Peyer's patch (tissue), 4 donors: ENCODE data around the gene FRAT1. TPM values are rescaled to one million over a fixed set of nuclear protein-coding genes. Genes with fewer than 3 reads are reported as not detected.

Source experiments
- DNase-seq, 3 donors: peaks; one replicate each; pipeline ENCODE4 v3.0.0-alpha.2; 2017 to 2019
- H3K27ac ChIP-seq, 4 donors: fragments of 200-600 bp; sonication (generic); one replicate each; pipeline ENCODE4 v1.5.1; 2016 to 2019
- H3K27me3 ChIP-seq, 2 donors: fragments of 200-600 bp; sonication (generic); one replicate each; pipeline ENCODE4 v1.5.1; 2019
- H3K36me3 ChIP-seq, 3 donors: fragments of 200-600 bp; sonication (generic); one replicate each; pipeline ENCODE4 v1.5.1; 2016 to 2019
- H3K4me1 ChIP-seq, 4 donors: fragments of 200-600 bp; sonication (generic); one replicate each; pipeline ENCODE4 v1.5.1; 2016 to 2019
- H3K4me3 ChIP-seq, 4 donors: fragments of 200-600 bp; sonication (generic); 1 replicate in 3 of 4; 2 replicates in 1 of 4; pipeline ENCODE4 v1.5.1; 2016 to 2019; ENCODE audit warnings: mild to moderate bottlenecking in 1 of 4
- H3K9me3 ChIP-seq, 4 donors: fragments of 200-600 bp; sonication (generic); one replicate each; pipeline ENCODE4 v1.5.1; 2016 to 2019; ENCODE audit warnings: mild to moderate bottlenecking in 1 of 4
- CTCF ChIP-seq, 6 experiments: fragments of 450-650 bp in 4 of 6; fragments of 200-600 bp in 2 of 6; sonication (generic) in 1 of 6; IDR thresholded peaks; one replicate each; pipeline ENCODE4 v1.5.1; 2017 to 2019; ENCODE audit warnings: antibody characterized with exemption in 6 of 6, mild to moderate bottlenecking in 3 of 6, moderate library complexity in 1 of 6
- POLR2A ChIP-seq, 2 donors: fragments of 450-650 bp; IDR thresholded peaks; one replicate each; pipeline ENCODE4 v1.5.1; 2017; ENCODE audit warnings: antibody characterized with exemption in 2 of 2, mild to moderate bottlenecking in 2 of 2, moderate library complexity in 2 of 2
- total RNA-seq, 4 donors: library from RNA; depleted of rRNA; stranded (reverse); fragments of >200 nt; gene quantifications; one replicate each; pipeline ENCODE4 v1.1.0, GENCODE V29; 2016

Gene FRAT1
- total RNA-seq, 4 donors from 2014 or later = 1.7 to 9.7 (median 6.9) TPM

GRCh38 chr10:97356318-97356914, 37.3 kb downstream of the FRAT1 start:
- Histone ChIP-seq H3K27ac (no peak overlapping the region), H3K4me3 (no peak overlapping the region), H3K27me3 (no peaks in the 10 kb centered on the region), H3K36me3 (peaks cover 0 to 8% (median 0%) of the 10 kb centered on the region in 3 donors), H3K4me1 (peaks cover 0 to 12% (median 0%) of the 10 kb centered on the region in 4 donors), H3K9me3 (no peaks in the 10 kb centered on the region)
- DNase-seq = no peak
- no peak for TF ChIP-seq CTCF (IDR thresholded peaks at IDR 0.05)
- no peak for TF ChIP-seq POLR2A (IDR thresholded peaks at IDR 0.05)

DNA sequence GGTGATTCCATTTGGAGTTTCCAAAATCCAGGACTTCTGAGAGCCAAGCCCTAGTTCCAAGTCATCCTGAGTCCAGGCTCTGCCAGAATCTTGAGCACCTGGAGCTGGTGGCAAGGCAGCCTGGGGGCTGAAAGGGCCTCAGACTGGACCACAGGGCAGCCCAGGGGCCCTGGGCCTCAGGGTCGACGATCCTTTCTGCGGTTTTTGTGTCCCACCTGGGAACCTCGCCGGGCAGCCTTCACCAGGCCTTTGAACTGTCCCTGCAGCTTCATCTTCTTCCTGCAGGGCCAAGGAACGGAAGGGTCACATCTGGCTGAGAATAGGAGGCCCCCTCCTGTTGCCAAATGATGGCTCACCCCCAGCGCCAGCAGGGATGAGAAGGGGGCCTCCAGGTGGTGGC, 37.8 kb downstream of the FRAT1 start:
- Histone ChIP-seq H3K36me3 (peaks cover 0 to 8% (median 0%) of the 10 kb centered on the region in 3 donors), H3K4me1 (peaks cover 0 to 12% (median 0%) of the 10 kb centered on the region in 4 donors), H3K4me3 (no peak overlapping the region), H3K27me3 (no peaks in the 10 kb centered on the region), H3K27ac (no peak overlapping the region), H3K9me3 (no peaks in the 10 kb centered on the region)
- no peak for DNase-seq
- TF ChIP-seq POLR2A (IDR thresholded peaks at IDR 0.05) (no peak), CTCF (IDR thresholded peaks at IDR 0.05) (no peak)

GRCh38 chr10:97358349-97358748, 39.3 kb downstream of the FRAT1 start:
- Histone ChIP-seq H3K27me3 (no peaks in the 10 kb centered on the region), H3K4me3 (no peak overlapping the region), H3K9me3 (no peaks in the 10 kb centered on the region), H3K4me1 (peaks cover 0 to 12% (median 0%) of the 10 kb centered on the region in 4 donors), H3K36me3 (peaks cover 0 to 8% (median 0%) of the 10 kb centered on the region in 3 donors), H3K27ac (no peak overlapping the region)
- DNase-seq = no peak
- TF ChIP-seq POLR2A (IDR thresholded peaks at IDR 0.05) (no peak), CTCF (IDR thresholded peaks at IDR 0.05) (no peak)

- DNase-seq = no peak
- Histone ChIP-seq H3K27ac (no peak overlapping the region), H3K36me3 (peaks cover 0 to 8% (median 0%) of the 10 kb centered on the region in 3 donors), H3K4me3 (no peak overlapping the region), H3K9me3 (no peaks in the 10 kb centered on the region), H3K27me3 (no peaks in the 10 kb centered on the region), H3K4me1 (peaks cover 0 to 12% (median 0%) of the 10 kb centered on the region in 4 donors)
- TF ChIP-seq CTCF (IDR thresholded peaks at IDR 0.05) = no peak
- TF ChIP-seq POLR2A (IDR thresholded peaks at IDR 0.05) = no peak
These were observed 39.7 kb downstream of the FRAT1 start for GRCh38 chr10:97358781-97359180.

DNA sequence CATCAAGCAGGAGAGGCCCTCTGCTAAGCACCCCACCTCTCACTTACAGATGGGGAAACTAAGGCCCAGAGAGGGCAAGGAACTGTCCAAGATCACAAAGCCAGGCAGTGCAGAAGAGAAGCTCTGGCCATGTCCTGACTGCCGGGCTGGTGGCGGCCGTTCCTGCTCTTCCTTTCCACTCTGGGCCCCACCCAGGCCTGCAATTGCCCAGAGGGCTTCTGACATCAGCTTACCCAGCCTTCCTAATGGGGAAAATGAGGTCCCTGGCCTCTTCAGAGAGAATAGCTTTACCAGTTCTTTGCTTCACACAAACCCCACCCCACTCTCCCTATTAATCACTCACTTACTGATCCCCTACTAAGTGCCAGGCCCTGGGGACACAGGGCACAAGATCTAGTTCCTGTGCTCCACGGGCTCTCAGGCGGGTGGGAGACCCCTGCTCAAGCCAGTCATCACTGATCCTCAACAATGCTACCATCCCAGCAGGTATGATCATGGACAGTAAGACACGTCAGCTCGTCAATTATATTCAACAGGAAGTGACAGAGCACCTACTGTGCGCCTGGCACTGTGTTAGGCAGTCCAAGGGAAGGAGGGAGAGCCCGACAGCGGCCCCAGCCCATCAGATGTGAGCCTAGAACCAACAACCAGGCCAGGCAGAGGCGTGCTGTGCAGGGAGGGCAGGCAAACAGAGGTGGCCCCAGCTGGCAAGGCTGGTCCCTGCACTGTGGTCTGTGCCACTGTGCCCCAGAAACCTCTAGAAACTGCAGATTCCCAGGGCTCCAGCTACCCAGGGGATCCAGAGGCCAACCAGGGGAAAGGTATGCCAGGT, 41.9 kb downstream of the FRAT1 start:
- peaks cover 0 to 9% (median 0%) of the 10 kb centered on the region in 3 donors for H3K36me3 ChIP-seq
- no peak overlapping the region for H3K4me3 ChIP-seq
- H3K4me1 ChIP-seq = peaks cover 0 to 12% (median under 1%) of the 10 kb centered on the region in 4 donors
- H3K27me3 ChIP-seq = no peaks in the 10 kb centered on the region
- no peaks in the 10 kb centered on the region for H3K9me3 ChIP-seq
- H3K27ac ChIP-seq = no peak overlapping the region
- no peak for DNase-seq
- TF ChIP-seq POLR2A (IDR thresholded peaks at IDR 0.05) (no peak), CTCF (IDR thresholded peaks at IDR 0.05) (no peak)
